Neural progenitor cell (in vitro differentiated cells): ENCODE results near the gene SS18L1. TPM values are rescaled to one million over a fixed set of nuclear protein-coding genes. Genes with fewer than 3 reads are reported as not detected.

Experiments
- DNase-seq: peaks from one replicate; pipeline ENCODE4 v3.0.0-alpha.2; 2016; ENCODE audit warnings: low spot score
- H2AFZ ChIP-seq: fragments of 200-600 bp; sonication (generic); replicated peaks from 2 replicates; pipeline ENCODE4 v1.6.1; 2016; ENCODE audit warnings: antibody characterized with exemption
- H3F3A ChIP-seq: fragments of 200-600 bp; sonication (generic); 2 replicates; pipeline ENCODE4 v1.6.1; 2016; ENCODE audit warnings: antibody characterized with exemption, low read depth
- H3K27ac ChIP-seq: fragments of 200-600 bp; sonication (generic); 2 replicates; pipeline ENCODE4 v1.5.1; 2016; ENCODE audit warnings: mild to moderate bottlenecking
- H3K27me3 ChIP-seq: fragments of 200-600 bp; sonication (generic); 2 replicates; pipeline ENCODE4 v1.6.1; 2016; ENCODE audit warnings: mild to moderate bottlenecking, moderate library complexity
- H3K36me3 ChIP-seq: fragments of 200-600 bp; sonication (generic); 2 replicates; pipeline ENCODE4 v1.5.1; 2016
- H3K4me1 ChIP-seq: fragments of 200-600 bp; sonication (generic); 2 replicates; pipeline ENCODE4 v1.6.1; 2016; ENCODE audit warnings: mixed run types
- H3K4me2 ChIP-seq: fragments of 200-600 bp; sonication (generic); 2 replicates; pipeline ENCODE4 v1.6.1; 2016
- H3K4me3 ChIP-seq: fragments of 200-600 bp; sonication (generic); 2 replicates; pipeline ENCODE4 v1.5.1; 2016
- H3K79me2 ChIP-seq: fragments of 200-600 bp; sonication (generic); 2 replicates; pipeline ENCODE4 v1.6.1; 2016; ENCODE audit warnings: low read depth
- H3K9ac ChIP-seq: fragments of 200-600 bp; sonication (generic); 2 replicates; pipeline ENCODE4 v1.6.1; 2016
- H3K9me3 ChIP-seq: fragments of 200-600 bp; sonication (generic); 2 replicates; pipeline ENCODE4 v1.5.1; 2016; ENCODE audit warnings: low read depth
- H4K20me1 ChIP-seq: fragments of 200-600 bp; sonication (generic); 2 replicates; pipeline ENCODE4 v1.6.1; 2016; ENCODE audit warnings: low read depth
- H3K27ac Mint-ChIP-seq: 3 replicates; pipeline ENCODE4 v1.8.0; 2021; ENCODE audit warnings: mixed read lengths
- H3K27me3 Mint-ChIP-seq: 2 replicates; pipeline ENCODE4 v1.8.0; 2022; ENCODE audit warnings: low read depth, mild to moderate bottlenecking, inconsistent platforms, moderate library complexity, mixed read lengths; ENCODE audit not compliant: insufficient read depth
- H3K36me3 Mint-ChIP-seq: 3 replicates; pipeline ENCODE4 v1.8.0; 2021; ENCODE audit warnings: mixed read lengths
- H3K4me1 Mint-ChIP-seq: 3 replicates; pipeline ENCODE4 v1.8.0; 2021; ENCODE audit warnings: mixed read lengths
- H3K4me3 Mint-ChIP-seq: 3 replicates; pipeline ENCODE4 v1.8.0; 2021; ENCODE audit warnings: mild to moderate bottlenecking, moderate library complexity, mixed read lengths
- H3K9me3 Mint-ChIP-seq: 3 replicates; pipeline ENCODE4 v1.8.0; 2020; ENCODE audit warnings: mixed read lengths
- EZH2 ChIP-seq: fragments of 200-600 bp; sonication (generic); IDR thresholded peaks from 2 replicates; pipeline ENCODE4 v1.6.1; 2017; ENCODE audit warnings: antibody characterized with exemption, mild to moderate bottlenecking, moderate library complexity
- EZH2phosphoT487 ChIP-seq: fragments of 200-600 bp; sonication (generic); IDR thresholded peaks from 2 replicates; pipeline ENCODE4 v1.6.1; 2017; ENCODE audit warnings: antibody characterized with exemption
- total RNA-seq: library from RNA; depleted of rRNA; stranded (reverse); fragments of >200 nt; gene quantifications from 2 replicates; pipeline ENCODE4 v1.2.3, GENCODE V29; 2015; ENCODE audit warnings: low replicate concordance
- TF ChIP-seq, protein P1 (sequence below): fragments of 200-600 bp; sonication (generic); IDR thresholded peaks from 2 replicates; pipeline ENCODE4 v1.5.1; 2017; ENCODE audit warnings: antibody characterized with exemption, mild to moderate bottlenecking

Gene SS18L1
- total RNA-seq, 1 donor from 2014 or later = 25.5 TPM

DNA sequence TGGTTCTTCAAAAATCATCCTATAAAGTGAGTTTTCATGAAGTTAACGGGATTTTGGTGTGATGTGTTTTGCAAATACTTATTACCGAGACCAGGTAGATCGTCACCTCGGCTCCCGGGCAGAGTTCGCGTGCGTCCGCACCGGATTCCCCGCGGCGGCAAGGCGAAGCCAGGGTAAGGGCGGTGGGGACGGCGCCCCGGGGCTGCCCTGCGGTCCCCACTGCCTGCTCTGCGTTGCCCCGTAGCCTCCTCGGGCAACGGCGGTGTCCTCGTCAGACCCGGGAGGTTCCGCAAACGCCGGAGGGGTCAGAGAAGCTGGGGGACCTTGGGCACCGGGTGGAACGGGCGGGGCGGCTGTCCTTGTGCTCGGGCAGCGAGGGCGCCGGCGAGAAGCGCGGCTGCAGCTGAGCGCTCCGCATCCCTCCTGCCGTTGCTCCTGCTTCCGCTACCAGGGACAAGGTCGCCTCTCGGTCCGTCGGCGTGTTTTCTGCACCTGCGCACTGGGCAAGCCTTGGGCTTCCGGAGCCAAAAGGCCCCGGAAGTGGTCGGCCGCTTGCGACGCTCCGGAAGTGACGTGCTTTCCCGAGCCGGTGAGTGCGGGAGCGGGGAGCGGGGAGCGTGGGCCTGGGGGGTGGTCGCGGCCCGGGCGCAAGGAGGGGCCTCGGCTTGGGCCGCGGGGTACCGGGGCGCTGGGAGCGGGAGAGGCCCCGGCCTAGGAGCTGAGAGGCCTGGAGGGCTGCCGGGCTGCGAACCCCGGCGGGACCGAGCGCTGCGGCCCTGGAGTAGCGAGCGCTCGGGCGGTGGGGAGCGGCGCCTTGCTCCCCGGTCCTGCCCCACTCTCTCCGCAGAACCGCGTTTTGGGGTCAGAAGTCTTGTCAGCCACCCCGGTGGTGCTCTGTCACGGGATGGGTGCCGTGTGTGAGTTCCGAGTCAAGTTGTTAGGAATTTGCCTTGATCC is 39.2 kb downstream of the SS18L1 start, which contains the start of gene MTG2:
Gene MTG2 (plus strand): TSS at position 560 of the 957 bp plus-strand sequence. CDS start 10,393 bp downstream, outside the sequence.
- DNase-seq = peak; percentile 98
- no peaks in the 10 kb centered on the region for H3K27me3 ChIP-seq
- Mint-ChIP-seq H3K27me3 (peaks cover 3% of the 10 kb centered on the region), H3K36me3 (no peaks in the 10 kb centered on the region), H3K27ac (peak within 1 kb of the TSS; percentile 74), H3K9me3 (no peaks in the 10 kb centered on the region), H3K4me3 (peak within 1 kb of the TSS; percentile 96), H3K4me1 (peaks cover 17% of the 10 kb centered on the region)
- H2AFZ ChIP-seq = peak within 1 kb of the TSS; percentile 80
- peak within 1 kb of the TSS; percentile 90 for H3K27ac ChIP-seq
- H3K9me3 ChIP-seq = no peaks in the 10 kb centered on the region
- peaks cover 7% of the 10 kb centered on the region for H3K36me3 ChIP-seq
- H3F3A ChIP-seq = peaks cover 35% of the 10 kb centered on the region
- H3K4me3 ChIP-seq = peak within 1 kb of the TSS; percentile 95
- H3K9ac ChIP-seq = peak within 1 kb of the TSS; percentile 93
- H3K79me2 ChIP-seq = peaks cover 37% of the 10 kb centered on the region
- peak within 1 kb of the TSS; percentile 88 for H3K4me2 ChIP-seq
- no peak for TF ChIP-seq EZH2
- TF ChIP-seq, protein P1, sequence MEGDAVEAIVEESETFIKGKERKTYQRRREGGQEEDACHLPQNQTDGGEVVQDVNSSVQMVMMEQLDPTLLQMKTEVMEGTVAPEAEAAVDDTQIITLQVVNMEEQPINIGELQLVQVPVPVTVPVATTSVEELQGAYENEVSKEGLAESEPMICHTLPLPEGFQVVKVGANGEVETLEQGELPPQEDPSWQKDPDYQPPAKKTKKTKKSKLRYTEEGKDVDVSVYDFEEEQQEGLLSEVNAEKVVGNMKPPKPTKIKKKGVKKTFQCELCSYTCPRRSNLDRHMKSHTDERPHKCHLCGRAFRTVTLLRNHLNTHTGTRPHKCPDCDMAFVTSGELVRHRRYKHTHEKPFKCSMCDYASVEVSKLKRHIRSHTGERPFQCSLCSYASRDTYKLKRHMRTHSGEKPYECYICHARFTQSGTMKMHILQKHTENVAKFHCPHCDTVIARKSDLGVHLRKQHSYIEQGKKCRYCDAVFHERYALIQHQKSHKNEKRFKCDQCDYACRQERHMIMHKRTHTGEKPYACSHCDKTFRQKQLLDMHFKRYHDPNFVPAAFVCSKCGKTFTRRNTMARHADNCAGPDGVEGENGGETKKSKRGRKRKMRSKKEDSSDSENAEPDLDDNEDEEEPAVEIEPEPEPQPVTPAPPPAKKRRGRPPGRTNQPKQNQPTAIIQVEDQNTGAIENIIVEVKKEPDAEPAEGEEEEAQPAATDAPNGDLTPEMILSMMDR = peak; percentile 6
- H3K4me1 ChIP-seq = peaks cover 10% of the 10 kb centered on the region
- H4K20me1 ChIP-seq = no peaks in the 10 kb centered on the region

DNA sequence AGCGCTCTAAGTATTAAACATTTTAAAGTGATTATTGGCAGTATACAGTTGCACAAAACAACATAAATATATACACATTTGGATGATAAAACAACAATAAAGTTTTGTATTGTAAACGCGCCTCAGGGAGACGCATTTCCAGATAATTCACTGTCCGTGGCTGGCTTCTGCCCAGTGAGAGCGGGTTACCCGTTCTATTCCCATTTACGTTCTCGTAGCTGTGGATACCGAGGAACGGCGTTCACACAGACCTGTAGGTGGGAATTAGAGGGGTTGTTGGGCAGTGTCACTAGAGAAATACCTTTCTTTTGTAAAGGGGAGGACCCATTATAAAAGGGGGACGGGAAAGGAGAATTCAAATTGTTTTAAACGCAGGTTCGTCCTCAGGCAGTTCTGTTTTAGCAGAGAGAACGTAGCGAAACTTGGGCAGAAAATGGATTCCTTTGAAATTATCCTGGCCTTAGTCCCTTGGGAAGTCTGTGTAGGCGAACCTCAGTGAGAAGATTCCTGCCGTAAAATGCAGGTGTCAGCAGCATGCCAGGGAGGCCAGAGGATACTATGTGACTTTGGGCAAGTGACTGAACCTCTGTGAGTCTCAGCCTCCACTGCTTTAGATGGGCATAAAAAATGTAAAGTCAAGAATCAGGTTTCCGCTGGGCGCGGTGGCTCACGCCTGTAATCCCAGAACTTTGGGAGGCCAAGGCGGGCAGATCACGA is 40.0 kb downstream of the SS18L1 start:
- Histone ChIP-seq H3K27ac (no peak overlapping the region), H3K9ac (peak overlapping the region; percentile 93), H3K4me3 (peak overlapping the region; percentile 95), H3K27me3 (no peaks in the 10 kb centered on the region), H3K79me2 (peaks cover 45% of the 10 kb centered on the region), H3K4me2 (peak overlapping the region; percentile 88), H2AFZ (peak overlapping the region; percentile 80), H4K20me1 (no peaks in the 10 kb centered on the region), H3K36me3 (peaks cover 7% of the 10 kb centered on the region), H3K4me1 (peaks cover 10% of the 10 kb centered on the region), H3K9me3 (no peaks in the 10 kb centered on the region), H3F3A (peaks cover 35% of the 10 kb centered on the region)
- DNase-seq = peak; percentile 28
- Mint-ChIP-seq H3K27ac (peak overlapping the region; percentile 38), H3K4me1 (peaks cover 17% of the 10 kb centered on the region), H3K27me3 (peaks cover 3% of the 10 kb centered on the region), H3K9me3 (no peaks in the 10 kb centered on the region), H3K4me3 (peak overlapping the region; percentile 96), H3K36me3 (no peaks in the 10 kb centered on the region)
- TF ChIP-seq, protein P1 = no peak
- TF ChIP-seq EZH2phosphoT487 (no peak), EZH2 (no peak)

DNA sequence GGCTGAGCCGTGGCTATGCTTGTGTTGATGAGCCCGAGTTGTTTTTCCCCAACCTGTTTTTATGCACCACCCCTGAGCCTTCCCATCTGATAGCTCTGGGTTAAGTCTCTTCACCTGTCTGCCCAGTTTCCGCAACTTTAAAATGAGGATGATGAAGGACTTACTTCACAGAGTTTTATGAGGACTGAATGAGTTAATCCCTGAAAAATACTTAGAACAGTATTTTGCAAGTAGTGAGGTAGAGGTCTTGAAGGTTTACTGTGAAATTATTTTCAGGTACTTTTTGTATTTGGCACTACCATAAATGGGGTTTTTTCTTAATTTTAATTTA is 42.5 kb downstream of the SS18L1 start:
- Histone ChIP-seq H3K36me3 (no peaks in the 10 kb centered on the region), H3K27ac (no peak overlapping the region), H4K20me1 (no peaks in the 10 kb centered on the region), H3K9me3 (no peaks in the 10 kb centered on the region), H3K79me2 (peaks cover 48% of the 10 kb centered on the region), H3K9ac (no peak overlapping the region), H2AFZ (no peak overlapping the region), H3K4me3 (no peak overlapping the region), H3K4me1 (peaks cover 10% of the 10 kb centered on the region), H3F3A (peaks cover 21% of the 10 kb centered on the region), H3K4me2 (no peak overlapping the region), H3K27me3 (no peaks in the 10 kb centered on the region)
- peaks cover 3% of the 10 kb centered on the region for H3K27me3 Mint-ChIP-seq
- peaks cover 2% of the 10 kb centered on the region for H3K36me3 Mint-ChIP-seq
- H3K27ac Mint-ChIP-seq = no peak overlapping the region
- H3K4me1 Mint-ChIP-seq = peaks cover 17% of the 10 kb centered on the region
- no peak for DNase-seq
- no peaks in the 10 kb centered on the region for H3K9me3 Mint-ChIP-seq
- H3K4me3 Mint-ChIP-seq = no peak overlapping the region
- TF ChIP-seq, protein P1 = no peak
- no peak for TF ChIP-seq EZH2phosphoT487
- TF ChIP-seq EZH2 = no peak
